Activated CD4-positive, alpha-beta T cell treated with anti-CD3 and anti-CD28 coated beads, Interleukin-2, amount 50 U/mL, for 16 hours (primary cell): Measurements from ENCODE around the gene KCNH3.
"Not testable (repeated sequence)": the region's sequence is repeated elsewhere in the genome, so short reads cannot be mapped to it uniquely, and the experiment has no call there.

Experiments
- DNase-seq: peaks from one replicate; pipeline ENCODE4 v3.0.0-alpha.2; 2020

KCNH3 gene

DNA sequence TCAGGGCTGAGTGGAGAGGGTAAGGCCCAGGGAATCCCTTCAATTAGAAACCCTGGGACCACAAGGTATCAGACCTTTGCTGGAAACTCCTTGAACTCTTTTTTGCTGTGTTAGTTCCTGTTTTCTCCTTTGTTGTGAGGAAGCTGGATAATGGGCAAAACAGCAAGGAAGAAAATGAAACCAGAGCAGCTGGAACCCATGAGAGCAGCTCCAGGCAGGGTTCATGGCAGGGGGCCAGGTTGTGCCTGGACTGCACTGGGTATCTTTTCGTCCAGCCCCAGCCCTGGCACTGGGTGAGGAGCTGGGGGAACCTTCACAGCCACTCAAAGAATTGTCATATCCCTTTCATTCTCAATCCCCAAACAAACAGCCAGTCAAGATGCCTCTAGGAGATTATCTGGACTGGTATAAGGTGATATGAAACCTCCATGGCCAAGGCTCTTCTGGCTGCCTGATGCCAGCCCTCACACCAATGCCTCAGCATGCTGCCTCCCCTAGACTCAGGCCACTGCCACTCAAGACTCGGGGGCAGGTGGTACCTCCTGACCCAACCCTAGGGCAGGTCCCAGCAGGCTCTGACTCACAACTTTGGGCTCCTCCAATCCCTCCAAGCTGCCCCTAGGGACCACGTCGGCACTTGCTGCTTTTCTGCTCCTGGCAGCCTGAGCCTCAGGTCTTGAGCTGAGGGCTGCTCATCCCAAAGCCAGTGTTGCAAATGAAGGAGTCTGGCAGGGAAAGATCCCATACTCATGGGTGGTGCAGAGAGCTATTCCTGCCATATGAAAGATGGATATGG is 50.1 kb downstream of the KCNH3 start:
- DNase-seq, result no peak

DNA sequence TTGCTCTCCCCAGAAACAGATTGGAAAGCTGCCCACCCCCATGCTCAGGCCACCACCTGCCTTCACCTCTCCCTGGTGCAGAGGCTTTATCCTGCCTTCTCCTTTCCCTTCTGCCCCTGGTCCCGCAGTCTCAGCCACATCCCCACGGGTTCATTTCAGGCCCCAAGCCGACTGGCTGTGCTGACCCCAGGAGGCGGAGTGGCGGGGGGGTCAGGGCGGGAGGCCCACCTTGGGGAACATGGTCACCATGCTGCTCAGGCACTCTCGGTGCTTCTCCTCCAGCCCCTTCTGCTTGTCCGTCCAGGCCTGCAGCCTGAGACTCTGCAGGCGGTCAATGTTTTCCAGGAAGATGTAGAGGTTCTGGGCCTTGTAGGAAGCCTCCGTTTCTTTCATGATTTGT is 59.7 kb downstream of the KCNH3 start:
- DNase-seq, result no peak

- no peak for DNase-seq
These were observed 61.1 kb downstream of the KCNH3 start for GRCh38 chr12:49599961-49600360.

DNA sequence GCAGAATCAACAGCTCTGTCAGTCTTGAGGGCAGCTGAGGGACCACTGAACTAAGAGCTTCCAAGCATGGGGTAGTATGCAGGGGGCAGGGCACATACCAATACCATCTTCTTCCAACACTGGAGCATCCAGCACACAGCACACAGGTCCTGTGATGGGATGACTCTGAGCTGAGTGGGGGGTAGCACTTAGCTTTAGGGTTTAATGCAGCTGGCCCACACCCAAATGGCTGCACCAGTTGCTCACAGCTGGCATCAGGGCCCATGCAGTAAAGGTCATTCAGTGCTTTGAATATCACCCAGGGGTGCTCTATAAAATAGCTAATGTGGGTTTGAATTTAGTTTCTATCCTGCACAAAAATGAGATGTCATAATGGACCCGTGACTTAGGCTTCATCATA is 64.9 kb downstream of the KCNH3 start:
- DNase-seq, result no peak

- DNase-seq, result no peak
These were observed 66.0 kb downstream of the KCNH3 start for GRCh38 chr12:49604856-49605255.

DNA sequence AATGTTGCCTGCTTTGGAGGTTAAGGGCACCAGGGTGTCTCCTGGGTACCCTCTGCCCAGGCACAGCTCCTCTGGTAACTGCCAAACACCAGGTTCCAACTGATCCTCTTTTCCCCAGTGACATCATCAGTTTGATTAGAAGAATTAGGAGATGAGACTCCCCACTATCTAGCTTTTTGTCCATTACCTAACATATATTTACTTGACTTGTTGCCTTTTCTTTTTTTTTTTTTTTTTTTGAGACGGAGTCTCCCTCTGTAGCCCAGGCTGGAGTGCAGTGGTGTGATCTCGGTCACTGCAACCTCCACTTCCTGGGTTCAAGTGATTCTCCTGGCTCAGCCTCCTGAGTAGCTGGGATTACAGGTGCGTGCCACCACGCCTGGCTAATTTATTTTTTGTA is 66.7 kb downstream of the KCNH3 start, which contains the start of gene FAM186B:
TSS of gene FAM186B (minus strand) at position 101 of the 400 bp plus-strand sequence. CDS start 162 bp downstream, outside the sequence.
- DNase-seq, result not testable (repeated sequence)
